Measurements from ENCODE around the gene S100A2. TPM values are rescaled to one million over a fixed set of nuclear protein-coding genes. Genes with fewer than 3 reads are reported as not detected.

The S100A2 gene
- polyA plus RNA-seq, result not detected

DNA sequence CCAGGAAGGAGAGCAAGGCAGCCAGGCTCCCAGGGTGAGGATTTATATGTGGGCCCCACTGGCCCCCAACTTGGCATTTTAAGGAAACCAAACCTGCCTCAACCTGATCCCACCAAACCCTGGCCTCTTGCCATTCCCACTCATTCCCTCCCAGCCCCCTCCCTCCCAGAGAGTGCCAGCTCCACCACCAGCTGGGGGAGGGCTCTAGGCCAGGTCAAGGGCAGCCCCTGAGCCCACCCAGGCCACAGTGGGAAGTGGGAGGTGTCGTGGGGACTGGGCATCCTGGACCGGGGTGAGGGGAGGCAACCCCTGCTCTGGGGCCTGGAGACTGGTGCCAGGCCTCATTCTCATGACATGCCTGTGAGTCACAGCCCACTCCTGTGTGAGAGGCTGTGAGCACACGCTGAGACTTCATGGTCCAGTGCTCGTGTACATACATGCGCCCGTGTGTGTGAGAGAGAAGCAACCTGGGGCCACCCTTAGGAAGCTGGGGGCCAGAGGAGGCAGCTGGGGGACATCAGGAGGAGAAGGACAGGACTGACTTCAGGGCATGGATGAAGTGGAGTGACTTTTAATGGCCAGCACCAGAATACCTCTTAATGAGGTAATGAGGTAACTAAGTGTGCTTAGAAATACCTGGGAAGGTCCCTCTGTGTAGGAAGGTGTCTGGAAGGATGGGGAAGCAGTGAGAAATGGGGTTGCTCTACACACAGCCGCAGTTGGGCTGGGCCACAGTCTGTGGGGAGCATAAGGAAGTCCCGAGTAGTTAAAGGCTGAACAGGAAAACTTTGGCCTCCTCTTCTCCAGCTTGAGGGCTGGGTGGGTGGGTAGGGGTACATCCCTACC is at the start of gene S100A2:
TSS of gene S100A2 (minus strand) at position 316 of the 846 bp plus-strand sequence. CDS start 1,967 bp downstream, outside the sequence.
- peaks cover 2% of the 10 kb centered on the region for H3K36me3 Mint-ChIP-seq
- H3K27me3 Mint-ChIP-seq, result peaks cover 8% of the 10 kb centered on the region
- H3K4me3 Mint-ChIP-seq, result peak within 1 kb of the TSS in 3 of 4 donors; percentile 45 to 79 (median 55)
- no peaks in the 10 kb centered on the region for H3K9me3 Mint-ChIP-seq
- H3K4me1 Mint-ChIP-seq, result peaks cover 15 to 18% (median 18%) of the 10 kb centered on the region in 3 donors
- peak within 1 kb of the TSS; percentile 49 to 98 (median 95) for H3K27ac Mint-ChIP-seq

DNA sequence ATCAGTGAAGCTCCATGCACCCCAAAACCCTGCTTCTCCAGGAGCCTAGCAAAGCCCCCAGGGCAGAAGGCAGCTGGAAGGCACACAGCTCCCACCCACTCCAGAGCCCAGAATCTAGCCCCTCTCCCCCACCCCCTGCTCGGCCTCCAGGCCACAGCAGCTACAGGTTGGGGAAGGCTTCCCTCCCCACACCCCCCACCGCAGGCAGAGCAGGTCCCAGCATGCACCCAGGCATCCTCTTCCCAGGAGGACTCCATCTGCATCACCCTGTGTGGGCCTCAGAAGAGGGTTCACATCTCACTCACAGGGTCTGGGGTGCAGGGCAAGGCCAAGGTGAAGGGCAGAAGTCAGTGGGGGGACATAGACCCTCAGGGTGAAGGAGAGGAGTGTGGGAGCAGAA is 49.8 kb upstream of the S100A2 start:
- peaks cover 2% of the 10 kb centered on the region for H3K27me3 Mint-ChIP-seq
- H3K36me3 Mint-ChIP-seq, result peaks cover 1% of the 10 kb centered on the region
- no peak overlapping the region for H3K4me3 Mint-ChIP-seq
- H3K27ac Mint-ChIP-seq, result no peak overlapping the region
- peaks cover 0 to 2% (median 0%) of the 10 kb centered on the region in 3 donors for H3K9me3 Mint-ChIP-seq
- peaks cover 0 to 6% (median 4%) of the 10 kb centered on the region in 3 donors for H3K4me1 Mint-ChIP-seq

DNA sequence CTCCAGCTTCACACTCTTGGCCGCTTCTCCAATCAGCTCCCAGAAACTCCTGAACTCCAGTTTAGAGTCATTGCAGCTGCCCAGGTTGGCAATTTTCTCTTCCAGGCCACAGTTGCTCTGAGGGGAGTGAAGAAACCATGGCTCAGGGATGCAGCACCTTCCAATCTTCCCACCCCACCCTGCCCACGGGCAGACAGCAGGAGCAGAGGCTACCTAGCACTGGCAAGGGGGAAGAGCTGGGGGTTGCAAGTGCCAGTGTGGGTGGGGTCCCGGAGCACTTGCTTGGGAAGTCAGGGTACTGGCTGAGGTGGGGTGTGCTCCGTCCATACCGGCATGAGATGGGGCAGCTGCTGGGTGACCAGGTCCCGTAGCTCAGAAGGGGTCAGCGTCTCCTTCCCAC is 49.3 kb upstream of the S100A2 start:
- Mint-ChIP-seq H3K36me3 (peaks cover 1% of the 10 kb centered on the region), H3K4me3 (no peak overlapping the region), H3K4me1 (peaks cover 0 to 6% (median 4%) of the 10 kb centered on the region in 3 donors), H3K9me3 (peaks cover 0 to 2% (median 0%) of the 10 kb centered on the region in 3 donors), H3K27ac (no peak overlapping the region), H3K27me3 (peaks cover 2% of the 10 kb centered on the region)

DNA sequence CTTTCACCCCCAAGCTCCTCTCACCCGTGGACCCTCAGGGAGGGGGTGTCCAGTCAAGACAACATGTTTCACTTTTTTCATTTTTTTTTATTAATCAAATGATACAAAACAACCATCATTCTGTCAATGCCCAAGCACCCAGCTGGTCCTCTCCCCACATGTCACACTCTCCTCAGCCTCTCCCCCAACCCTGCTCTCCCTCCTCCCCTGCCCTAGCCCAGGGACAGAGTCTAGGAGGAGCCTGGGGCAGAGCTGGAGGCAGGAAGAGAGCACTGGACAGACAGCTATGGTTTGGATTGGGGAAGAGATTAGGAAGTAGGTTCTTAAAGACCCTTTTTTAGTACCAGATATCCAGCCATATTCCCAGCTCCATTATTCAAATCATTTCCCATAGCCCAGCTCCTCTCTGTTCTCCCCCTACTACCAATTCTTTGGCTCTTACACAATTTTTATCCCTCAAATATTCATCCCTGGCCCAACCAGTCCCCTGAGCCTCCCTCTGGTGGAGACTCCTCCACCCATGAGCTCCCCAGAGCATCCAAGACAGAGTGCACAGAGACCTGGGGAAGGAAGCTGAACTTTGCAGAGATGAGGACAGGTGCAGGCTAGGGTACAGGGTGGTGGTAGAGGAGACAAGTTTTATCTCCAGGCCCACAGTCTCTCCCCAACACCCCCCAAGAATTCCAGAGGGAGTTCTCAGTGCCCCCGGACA is 48.7 kb upstream of the S100A2 start:
- H3K27ac Mint-ChIP-seq, result no peak overlapping the region
- H3K27me3 Mint-ChIP-seq, result peaks cover 2% of the 10 kb centered on the region
- peaks cover 0 to 2% (median 0%) of the 10 kb centered on the region in 3 donors for H3K9me3 Mint-ChIP-seq
- H3K4me3 Mint-ChIP-seq, result no peak overlapping the region
- no peaks in the 10 kb centered on the region for H3K36me3 Mint-ChIP-seq
- H3K4me1 Mint-ChIP-seq, result peaks cover 0 to 6% (median 4%) of the 10 kb centered on the region in 3 donors

GRCh38 chr1:153613406-153613805 is 47.8 kb upstream of the S100A2 start:
- Mint-ChIP-seq H3K9me3 (peaks cover 0 to 2% (median 0%) of the 10 kb centered on the region in 3 donors), H3K4me3 (no peak overlapping the region), H3K4me1 (peaks cover 0 to 6% (median 4%) of the 10 kb centered on the region in 3 donors), H3K27me3 (peaks cover 2% of the 10 kb centered on the region), H3K36me3 (peaks cover 2% of the 10 kb centered on the region), H3K27ac (no peak overlapping the region)

DNA sequence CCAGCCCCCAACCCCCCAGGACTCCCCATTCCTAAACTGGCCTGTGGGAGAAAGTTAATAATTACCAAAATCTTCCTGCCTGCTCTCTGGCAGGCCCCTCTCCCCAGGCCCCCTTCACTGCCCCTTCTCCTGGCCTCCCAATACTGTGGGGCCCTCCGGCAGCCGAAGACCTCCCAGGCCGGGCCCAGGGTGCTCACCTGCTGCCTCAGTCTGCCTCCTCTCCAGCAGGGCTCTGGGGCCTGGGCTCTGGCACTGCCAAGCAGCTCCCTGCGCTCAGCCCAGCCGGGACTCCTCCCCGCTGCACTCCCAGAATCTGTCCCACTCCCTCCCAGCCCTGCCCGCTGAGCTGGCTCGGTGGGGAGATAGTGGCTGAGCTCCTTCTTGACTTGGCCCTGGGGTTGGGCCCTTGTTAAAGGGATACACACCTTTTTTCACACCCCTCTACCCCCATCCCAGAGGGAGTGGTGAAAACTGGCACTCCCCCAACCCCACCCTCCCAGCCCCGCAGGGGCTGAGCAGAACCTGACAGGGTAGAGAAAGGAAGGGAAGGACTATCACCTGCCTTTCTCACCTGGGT is 47.2 kb upstream of the S100A2 start, which contains the start of gene S100A16:
TSS of gene S100A16 (minus strand) at position 383 of the 577 bp plus-strand sequence. CDS start 4,986 bp downstream, outside the sequence.
- no peak within 1 kb of the TSS for H3K27ac Mint-ChIP-seq
- peaks cover 0 to under 1% (median 0%) of the 10 kb centered on the region in 3 donors for H3K9me3 Mint-ChIP-seq
- H3K36me3 Mint-ChIP-seq, result peaks cover 2% of the 10 kb centered on the region
- peaks cover 2% of the 10 kb centered on the region for H3K27me3 Mint-ChIP-seq
- H3K4me1 Mint-ChIP-seq, result peaks cover 0 to 5% (median 4%) of the 10 kb centered on the region in 3 donors
- H3K4me3 Mint-ChIP-seq, result no peak within 1 kb of the TSS

DNA sequence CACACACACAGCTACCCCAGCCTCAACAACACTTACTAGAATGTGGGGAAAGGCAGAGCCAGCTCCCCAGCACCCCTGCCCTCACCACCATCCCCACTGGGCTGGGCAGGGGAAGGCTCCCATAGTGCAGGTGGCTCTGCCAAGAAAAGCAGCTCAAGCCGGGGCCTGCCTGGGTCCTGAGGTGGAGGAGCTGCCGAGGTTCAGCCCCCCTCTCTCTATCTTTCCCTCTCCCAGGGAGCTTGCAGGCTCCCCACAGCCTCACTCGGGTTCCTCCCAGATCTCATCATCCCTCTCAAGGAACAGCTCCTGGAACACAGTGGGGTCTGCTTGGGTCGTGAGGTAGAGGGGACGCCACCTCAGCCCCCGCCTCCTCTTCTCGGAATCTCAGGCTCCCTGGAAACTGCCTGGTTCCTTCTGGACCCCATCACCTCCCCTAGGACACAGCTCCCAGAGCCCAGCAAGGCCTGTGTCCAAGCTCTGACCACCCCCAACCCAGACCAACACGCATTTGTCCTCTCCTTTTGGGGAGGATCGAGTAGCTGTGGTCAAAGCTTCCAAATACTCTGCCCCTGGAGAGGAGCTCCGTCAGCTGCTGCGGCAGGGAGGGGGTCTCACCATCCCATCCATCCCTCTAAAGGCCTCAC is 46.6 kb upstream of the S100A2 start:
- no peaks in the 10 kb centered on the region for H3K4me1 Mint-ChIP-seq
- no peak overlapping the region for H3K4me3 Mint-ChIP-seq
- no peaks in the 10 kb centered on the region for H3K9me3 Mint-ChIP-seq
- H3K27ac Mint-ChIP-seq, result no peak overlapping the region
- peaks cover 2% of the 10 kb centered on the region for H3K27me3 Mint-ChIP-seq
- peaks cover 2% of the 10 kb centered on the region for H3K36me3 Mint-ChIP-seq

DNA sequence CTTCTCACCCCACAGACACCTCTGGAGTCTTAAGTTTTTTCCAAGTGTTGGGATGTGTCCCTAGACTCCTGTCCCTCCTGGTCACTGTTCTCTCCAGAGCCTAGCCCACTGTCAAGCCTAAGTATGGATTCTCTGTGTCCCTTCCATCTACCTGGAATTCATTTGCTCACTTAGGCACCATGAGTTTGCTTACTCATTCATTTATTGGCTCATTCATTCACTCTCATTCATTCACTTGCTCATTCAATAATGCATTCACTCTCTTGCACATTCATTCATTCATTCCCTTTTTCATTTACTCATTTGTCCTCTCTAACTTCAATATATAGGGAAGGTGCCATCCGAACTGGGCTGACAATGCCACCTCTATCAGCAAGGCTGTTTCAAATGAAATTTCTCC is 45.7 kb upstream of the S100A2 start:
- Mint-ChIP-seq H3K27me3 (peaks cover 2% of the 10 kb centered on the region), H3K36me3 (peaks cover 2% of the 10 kb centered on the region), H3K4me3 (no peak overlapping the region), H3K4me1 (no peaks in the 10 kb centered on the region), H3K27ac (peak overlapping the region in 1 of 3 donors; percentile 78), H3K9me3 (no peaks in the 10 kb centered on the region)

DNA sequence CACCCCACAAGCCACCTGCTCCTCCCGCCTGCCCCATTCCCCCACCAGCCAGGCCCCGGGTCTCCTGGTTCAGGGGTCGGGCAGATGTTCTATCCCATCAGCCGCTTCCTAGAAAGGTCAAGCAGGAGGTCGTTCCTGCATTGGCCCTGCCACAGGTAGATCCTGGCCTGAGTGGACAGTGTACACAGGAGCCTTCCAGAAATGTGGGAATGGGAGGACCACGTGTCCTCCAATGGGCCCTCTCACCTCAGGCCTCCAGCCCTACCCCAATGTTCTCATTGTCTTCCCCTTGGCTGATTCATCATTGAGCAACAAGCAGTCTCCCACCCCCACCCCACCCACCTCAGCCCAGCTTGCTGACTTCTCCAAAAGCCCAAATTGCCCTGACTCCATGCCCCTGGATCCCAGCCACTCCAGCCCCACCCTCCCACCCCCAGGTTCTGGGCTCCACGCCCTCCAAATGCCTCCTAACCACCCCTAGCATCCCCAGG is 45.2 kb upstream of the S100A2 start:
- no peaks in the 10 kb centered on the region for H3K9me3 Mint-ChIP-seq
- no peak overlapping the region for H3K27ac Mint-ChIP-seq
- H3K4me3 Mint-ChIP-seq, result no peak overlapping the region
- no peaks in the 10 kb centered on the region for H3K4me1 Mint-ChIP-seq
- H3K36me3 Mint-ChIP-seq, result peaks cover 2% of the 10 kb centered on the region
- H3K27me3 Mint-ChIP-seq, result peaks cover 2% of the 10 kb centered on the region

DNA sequence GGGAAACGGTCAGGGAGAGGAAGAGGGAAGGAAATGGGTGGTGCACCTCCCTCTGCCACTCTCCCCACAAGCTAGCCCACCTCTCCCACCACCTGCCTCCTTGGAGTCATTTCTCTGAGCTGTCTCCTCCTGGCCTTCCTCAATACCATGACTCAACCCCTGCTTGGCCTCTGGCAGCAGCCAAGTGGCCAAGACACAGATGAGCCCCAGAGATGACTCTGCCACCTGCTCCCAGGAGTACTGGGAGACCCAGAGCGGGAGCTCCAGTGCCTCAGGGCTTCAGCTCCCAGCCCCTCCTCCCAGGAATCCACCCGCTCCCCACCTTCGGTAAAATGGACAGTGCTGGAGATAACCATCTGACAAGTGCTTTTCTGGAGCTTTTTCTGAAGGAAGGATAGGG is 44.7 kb upstream of the S100A2 start:
- Mint-ChIP-seq H3K36me3 (peaks cover 2% of the 10 kb centered on the region), H3K4me1 (peaks cover 0 to under 1% (median under 1%) of the 10 kb centered on the region in 3 donors), H3K27ac (no peak overlapping the region), H3K27me3 (peaks cover 2% of the 10 kb centered on the region), H3K4me3 (no peak overlapping the region), H3K9me3 (no peaks in the 10 kb centered on the region)

GRCh38 chr1:153609585-153609907 is 43.9 kb upstream of the S100A2 start:
- Mint-ChIP-seq H3K36me3 (peaks cover 2% of the 10 kb centered on the region), H3K27me3 (peaks cover 2% of the 10 kb centered on the region), H3K9me3 (no peaks in the 10 kb centered on the region), H3K27ac (peak overlapping the region in 1 of 3 donors; percentile 91), H3K4me1 (peaks cover 2 to 9% (median 3%) of the 10 kb centered on the region in 3 donors), H3K4me3 (no peak overlapping the region)

DNA sequence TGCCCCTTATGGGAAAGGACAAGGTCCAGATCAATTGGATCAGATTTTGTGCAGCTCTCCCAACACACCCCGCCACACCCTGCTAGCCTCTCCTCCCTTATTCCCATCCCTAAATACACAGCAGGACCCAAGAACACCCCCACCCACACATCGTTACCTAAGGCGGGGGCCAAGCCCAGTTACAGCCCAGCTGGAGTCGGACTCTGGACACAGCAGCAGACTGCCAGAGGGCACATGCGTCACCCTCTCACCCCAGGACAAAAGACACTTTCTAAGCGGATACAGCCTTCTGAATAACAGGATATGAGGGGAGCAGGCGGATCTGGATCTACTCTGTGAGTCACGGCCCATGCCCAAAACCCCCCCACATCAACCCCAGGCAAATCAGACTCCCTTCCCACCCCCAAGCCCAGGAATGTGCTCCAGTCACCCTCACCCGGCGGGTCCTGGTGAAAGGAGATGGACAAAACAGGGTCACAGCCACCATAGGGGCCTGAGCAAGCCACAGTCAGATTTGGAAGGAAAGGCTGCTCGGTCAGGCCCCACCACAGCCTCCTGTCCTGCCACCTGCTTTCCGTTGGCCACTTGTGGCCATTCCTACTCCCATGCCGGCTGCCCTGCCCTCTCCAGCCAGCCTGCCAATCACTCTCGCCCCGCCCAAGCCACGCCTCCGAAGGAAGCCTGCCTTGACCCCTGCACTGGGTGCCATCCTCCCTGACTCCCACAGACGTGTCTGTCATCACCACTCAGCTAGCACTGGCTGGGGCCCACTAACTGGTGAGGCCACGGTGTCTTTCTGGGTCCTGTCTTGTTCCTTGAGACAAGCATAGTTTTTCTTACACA is 43.3 kb upstream of the S100A2 start:
- peak overlapping the region in 1 of 3 donors; percentile 91 for H3K27ac Mint-ChIP-seq
- peaks cover 2% of the 10 kb centered on the region for H3K36me3 Mint-ChIP-seq

DNA sequence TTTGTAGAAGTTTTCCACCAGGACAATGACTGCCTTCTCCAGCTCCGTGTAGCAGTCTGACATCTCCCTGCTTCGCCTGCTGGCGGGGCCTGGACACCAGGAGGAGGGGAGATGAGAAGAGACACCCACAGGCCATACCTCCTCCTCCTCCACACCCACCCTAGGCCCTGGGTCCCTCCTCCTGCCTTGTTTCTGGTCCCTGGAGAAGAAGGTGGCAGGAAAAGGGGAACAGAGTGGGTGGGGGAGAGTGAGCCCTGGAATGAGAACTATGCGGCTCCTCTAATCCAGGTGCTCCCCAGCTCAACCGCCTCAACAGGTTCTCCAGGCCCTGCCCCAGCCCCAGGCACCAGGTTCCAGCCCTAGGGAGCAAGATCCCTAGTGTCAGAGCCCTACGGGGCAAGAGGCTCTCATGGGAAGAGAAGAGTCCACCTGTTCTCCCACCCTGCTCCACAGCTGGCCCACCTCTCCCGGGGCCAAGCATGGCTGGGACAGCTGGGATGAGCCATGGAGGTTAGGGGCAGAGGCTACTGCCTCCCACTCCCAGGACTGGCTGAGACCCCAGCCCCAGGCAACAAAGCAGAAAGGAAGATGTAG is 42.5 kb upstream of the S100A2 start:
- Mint-ChIP-seq H3K36me3 (peaks cover 2% of the 10 kb centered on the region), H3K27me3 (peaks cover 2% of the 10 kb centered on the region), H3K4me3 (no peak overlapping the region), H3K9me3 (no peaks in the 10 kb centered on the region), H3K27ac (no peak overlapping the region), H3K4me1 (peaks cover 2 to 16% (median 5%) of the 10 kb centered on the region in 3 donors)

More for the DNA sequence above, 43.3 kb upstream of the S100A2 start:
- Mint-ChIP-seq H3K27me3 (peaks cover 2% of the 10 kb centered on the region), H3K4me1 (peaks cover 2 to 15% (median 5%) of the 10 kb centered on the region in 3 donors), H3K4me3 (no peak overlapping the region), H3K9me3 (no peaks in the 10 kb centered on the region)

Data from IgD-negative memory B cell (primary cell).